Measurements from ENCODE around the gene TRMT1L. TPM values are rescaled to one million over a fixed set of nuclear protein-coding genes. Genes with fewer than 3 reads are reported as not detected.

TRMT1L gene
- total RNA-seq, 1 experiment from 2014 or later = 28.3 TPM

DNA sequence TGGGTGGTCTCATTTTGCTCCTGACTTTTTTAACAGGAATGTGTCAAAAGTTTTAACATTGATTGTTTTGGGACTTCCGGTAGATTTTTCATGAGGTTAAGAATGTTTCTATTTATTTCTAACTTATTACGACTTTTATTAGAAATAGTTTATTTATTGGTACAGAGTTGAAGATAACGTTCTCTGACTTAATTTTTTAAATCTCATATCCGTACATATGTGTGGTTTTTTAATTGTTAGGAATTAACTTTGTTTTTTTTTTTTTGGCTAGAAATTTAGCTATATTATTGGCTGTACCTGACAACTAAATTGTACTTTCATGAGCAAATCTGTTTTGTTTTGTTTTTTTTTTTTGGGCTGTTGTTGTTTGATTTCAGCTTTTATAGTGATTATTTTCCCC is 79.4 kb downstream of the TRMT1L start:
- RAD21 ChIA-PET (ENCODE audit: low non-redundant PET in 1 of 2, low total read pairs in 2 of 2, uncharacterized antibody in 2 of 2, unreplicated experiment in 2 of 2) = no interaction called here
- H2AFZ ChIP-seq (ENCODE audit: low read depth, low read length, poor library complexity, severe bottlenecking) = no peak overlapping the region
- no peak overlapping the region for H3K4me3 ChIP-seq (replicated peaks in 1 of 2; ENCODE audit: low read depth in 1 of 2, low read length in 2 of 2)
- DNase-seq (ENCODE audit: low read depth, low spot score) = no peak
- peaks cover 91% of the 10 kb centered on the region for H3K79me2 ChIP-seq (ENCODE audit: insufficient read depth, low read length)
- peaks cover 3% of the 10 kb centered on the region; the same call in 1 of the 2 replicates for H4K20me1 ChIP-seq (ENCODE audit: insufficient read depth)
- no peaks in the 10 kb centered on the region for H3K9me2 ChIP-seq (ENCODE audit: insufficient read depth)
- no peak for ATAC-seq
- H3K27ac ChIP-seq (ENCODE audit: low read depth, low read length) = no peak overlapping the region
- intact Hi-C loops (cut with micrococcal nuclease) = no loop called here
- no peak overlapping the region for H3K4me2 ChIP-seq (ENCODE audit: low read length)
- H3K4me1 ChIP-seq (ENCODE audit: control insufficient read depth in 1 of 2, insufficient read depth in 2 of 2, low read length in 2 of 2) = peaks cover 0 to 4% of the 10 kb centered on the region in 2 experiments; a peak in 1 of 4 replicates
- H3K9me3 ChIP-seq (ENCODE audit: control insufficient read depth in 1 of 2, insufficient read depth in 1 of 2, low read depth in 1 of 2, low read length in 2 of 2) = no peaks in the 10 kb centered on the region
- no peaks in the 10 kb centered on the region for H3K36me3 ChIP-seq (ENCODE audit: control insufficient read depth in 1 of 2, insufficient read depth in 2 of 2, low read length in 2 of 2)
- CTCF ChIA-PET = no interaction called here
- H3K9ac ChIP-seq (ENCODE audit: low read length) = no peak overlapping the region
- POLR2A ChIA-PET = no interaction called here
- H3K27me3 ChIP-seq (ENCODE audit: insufficient read depth, low read length) = no peaks in the 10 kb centered on the region
- TF ChIP-seq, protein P1, sequence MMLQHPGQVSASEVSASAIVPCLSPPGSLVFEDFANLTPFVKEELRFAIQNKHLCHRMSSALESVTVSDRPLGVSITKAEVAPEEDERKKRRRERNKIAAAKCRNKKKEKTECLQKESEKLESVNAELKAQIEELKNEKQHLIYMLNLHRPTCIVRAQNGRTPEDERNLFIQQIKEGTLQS (IDR thresholded peaks at IDR 0.05) = no peak
- TF ChIP-seq, protein P2, sequence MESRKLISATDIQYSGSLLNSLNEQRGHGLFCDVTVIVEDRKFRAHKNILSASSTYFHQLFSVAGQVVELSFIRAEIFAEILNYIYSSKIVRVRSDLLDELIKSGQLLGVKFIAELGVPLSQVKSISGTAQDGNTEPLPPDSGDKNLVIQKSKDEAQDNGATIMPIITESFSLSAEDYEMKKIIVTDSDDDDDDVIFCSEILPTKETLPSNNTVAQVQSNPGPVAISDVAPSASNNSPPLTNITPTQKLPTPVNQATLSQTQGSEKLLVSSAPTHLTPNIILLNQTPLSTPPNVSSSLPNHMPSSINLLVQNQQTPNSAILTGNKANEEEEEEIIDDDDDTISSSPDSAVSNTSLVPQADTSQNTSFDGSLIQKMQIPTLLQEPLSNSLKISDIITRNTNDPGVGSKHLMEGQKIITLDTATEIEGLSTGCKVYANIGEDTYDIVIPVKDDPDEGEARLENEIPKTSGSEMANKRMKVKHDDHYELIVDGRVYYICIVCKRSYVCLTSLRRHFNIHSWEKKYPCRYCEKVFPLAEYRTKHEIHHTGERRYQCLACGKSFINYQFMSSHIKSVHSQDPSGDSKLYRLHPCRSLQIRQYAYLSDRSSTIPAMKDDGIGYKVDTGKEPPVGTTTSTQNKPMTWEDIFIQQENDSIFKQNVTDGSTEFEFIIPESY (IDR thresholded peaks at IDR 0.05; ENCODE audit: extremely low read depth, insufficient replicate concordance, low read length) = no peak
- TF ChIP-seq SP1 (IDR thresholded peaks at IDR 0.05; ENCODE audit: low read depth) = no peak
- no peak for TF ChIP-seq EZH2 (IDR thresholded peaks at IDR 0.05)
- TF ChIP-seq TCF7L2 (IDR thresholded peaks at IDR 0.05; ENCODE audit: borderline replicate concordance, extremely low read depth, insufficient read depth, insufficient read length) = no peak
- no peak for TF ChIP-seq JUND (IDR thresholded peaks at IDR 0.05)
- TF ChIP-seq EGR1 (IDR thresholded peaks at IDR 0.05; ENCODE audit: low read depth) = no peak
- TF ChIP-seq SIN3A (IDR thresholded peaks at IDR 0.05; ENCODE audit: low read depth) = no peak
- TF ChIP-seq RAD21 (IDR thresholded peaks at IDR 0.05; ENCODE audit: low read depth) = no peak
- TF ChIP-seq, protein P3, sequence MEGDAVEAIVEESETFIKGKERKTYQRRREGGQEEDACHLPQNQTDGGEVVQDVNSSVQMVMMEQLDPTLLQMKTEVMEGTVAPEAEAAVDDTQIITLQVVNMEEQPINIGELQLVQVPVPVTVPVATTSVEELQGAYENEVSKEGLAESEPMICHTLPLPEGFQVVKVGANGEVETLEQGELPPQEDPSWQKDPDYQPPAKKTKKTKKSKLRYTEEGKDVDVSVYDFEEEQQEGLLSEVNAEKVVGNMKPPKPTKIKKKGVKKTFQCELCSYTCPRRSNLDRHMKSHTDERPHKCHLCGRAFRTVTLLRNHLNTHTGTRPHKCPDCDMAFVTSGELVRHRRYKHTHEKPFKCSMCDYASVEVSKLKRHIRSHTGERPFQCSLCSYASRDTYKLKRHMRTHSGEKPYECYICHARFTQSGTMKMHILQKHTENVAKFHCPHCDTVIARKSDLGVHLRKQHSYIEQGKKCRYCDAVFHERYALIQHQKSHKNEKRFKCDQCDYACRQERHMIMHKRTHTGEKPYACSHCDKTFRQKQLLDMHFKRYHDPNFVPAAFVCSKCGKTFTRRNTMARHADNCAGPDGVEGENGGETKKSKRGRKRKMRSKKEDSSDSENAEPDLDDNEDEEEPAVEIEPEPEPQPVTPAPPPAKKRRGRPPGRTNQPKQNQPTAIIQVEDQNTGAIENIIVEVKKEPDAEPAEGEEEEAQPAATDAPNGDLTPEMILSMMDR (IDR thresholded peaks at IDR 0.05 in 2 of 3, conservative IDR thresholded peaks at IDR 0.05 in 1 of 3; ENCODE audit: borderline replicate concordance in 1 of 3, insufficient read depth in 1 of 3, low read depth in 2 of 3, low read length in 2 of 3) = no peak
- TF ChIP-seq FOSL1 (IDR thresholded peaks at IDR 0.05; ENCODE audit: low read depth) = no peak
- TF ChIP-seq YY1 (IDR thresholded peaks at IDR 0.05; ENCODE audit: extremely low read depth, insufficient replicate concordance, low read depth, low read length) = no peak
- no peak for TF ChIP-seq EZH2phosphoT487 (IDR thresholded peaks at IDR 0.05; ENCODE audit: borderline replicate concordance)
- TF ChIP-seq SRF (IDR thresholded peaks at IDR 0.05; ENCODE audit: low read depth) = no peak
- TF ChIP-seq, protein P4, sequence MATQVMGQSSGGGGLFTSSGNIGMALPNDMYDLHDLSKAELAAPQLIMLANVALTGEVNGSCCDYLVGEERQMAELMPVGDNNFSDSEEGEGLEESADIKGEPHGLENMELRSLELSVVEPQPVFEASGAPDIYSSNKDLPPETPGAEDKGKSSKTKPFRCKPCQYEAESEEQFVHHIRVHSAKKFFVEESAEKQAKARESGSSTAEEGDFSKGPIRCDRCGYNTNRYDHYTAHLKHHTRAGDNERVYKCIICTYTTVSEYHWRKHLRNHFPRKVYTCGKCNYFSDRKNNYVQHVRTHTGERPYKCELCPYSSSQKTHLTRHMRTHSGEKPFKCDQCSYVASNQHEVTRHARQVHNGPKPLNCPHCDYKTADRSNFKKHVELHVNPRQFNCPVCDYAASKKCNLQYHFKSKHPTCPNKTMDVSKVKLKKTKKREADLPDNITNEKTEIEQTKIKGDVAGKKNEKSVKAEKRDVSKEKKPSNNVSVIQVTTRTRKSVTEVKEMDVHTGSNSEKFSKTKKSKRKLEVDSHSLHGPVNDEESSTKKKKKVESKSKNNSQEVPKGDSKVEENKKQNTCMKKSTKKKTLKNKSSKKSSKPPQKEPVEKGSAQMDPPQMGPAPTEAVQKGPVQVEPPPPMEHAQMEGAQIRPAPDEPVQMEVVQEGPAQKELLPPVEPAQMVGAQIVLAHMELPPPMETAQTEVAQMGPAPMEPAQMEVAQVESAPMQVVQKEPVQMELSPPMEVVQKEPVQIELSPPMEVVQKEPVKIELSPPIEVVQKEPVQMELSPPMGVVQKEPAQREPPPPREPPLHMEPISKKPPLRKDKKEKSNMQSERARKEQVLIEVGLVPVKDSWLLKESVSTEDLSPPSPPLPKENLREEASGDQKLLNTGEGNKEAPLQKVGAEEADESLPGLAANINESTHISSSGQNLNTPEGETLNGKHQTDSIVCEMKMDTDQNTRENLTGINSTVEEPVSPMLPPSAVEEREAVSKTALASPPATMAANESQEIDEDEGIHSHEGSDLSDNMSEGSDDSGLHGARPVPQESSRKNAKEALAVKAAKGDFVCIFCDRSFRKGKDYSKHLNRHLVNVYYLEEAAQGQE (IDR thresholded peaks at IDR 0.05; ENCODE audit: low read depth) = no peak
- BruUV-seq (replicated peaks) = no TSS peak

All from HCT116 (cell line).